Endothelial cell of umbilical vein (primary cell): ENCODE data around the gene SMIM10. TPM values are rescaled to one million over a fixed set of nuclear protein-coding genes. Genes with fewer than 3 reads are reported as not detected.

ENCODE experiments used
- BruUV-seq: library from RNA; stranded (reverse); fragments of 400-500 nt; replicated peaks from 2 replicates; lab custom pipeline; 2021; lab: Mats Ljungman, UMichigan
- CTCF ChIA-PET: fragments of 300-600, 350-600 bp; sonication (Branson Sonifier 250); formaldehyde crosslinking; loops from one replicate; lab custom pipeline; 2021; ENCODE audit warnings: antibody characterized with exemption, inconsistent platforms; lab: Charles Lee
- POLR2A ChIA-PET: fragments of 300-600, 350-600 bp; sonication (Branson Sonifier 250); formaldehyde crosslinking; loops from one replicate; lab custom pipeline; 2021; ENCODE audit warnings: antibody characterized with exemption, inconsistent platforms; lab: Charles Lee
- DNase-seq: peaks from one replicate; pipeline ENCODE4 v3.0.0-alpha.2; 2011; ENCODE audit warnings: low read depth, low spot score
- FAIRE-seq: peaks from 2 replicates; lab custom pipeline; 2011; peaks lifted over from hg19 to GRCh38; lab: Jason Lieb, UNC
- H2AFZ ChIP-seq: 2 replicates; pipeline ENCODE4 v1.6.0; 2012; ENCODE audit warnings: low read depth, low read length, control low read depth, inconsistent platforms
- H3K27ac ChIP-seq: 2 replicates; pipeline ENCODE4 v1.5.1; 2011; ENCODE audit warnings: low read depth, mild to moderate bottlenecking, control low read depth, low read length, moderate library complexity; ENCODE audit not compliant: insufficient read depth
- H3K27me3 ChIP-seq, 2 experiments: 2 replicates each; pipeline versions ENCODE4 v1.6.0 to v1.6.1; 2011; ENCODE audit warnings: low read length in 2 of 2, mixed read lengths in 1 of 2; ENCODE audit not compliant: control insufficient read depth in 2 of 2, insufficient read depth in 2 of 2
- H3K36me3 ChIP-seq, 2 experiments: 2 replicates in 1 of 2; 3 replicates in 1 of 2; pipeline ENCODE4 v1.5.1; 2011; ENCODE audit warnings: low read length in 2 of 2, mild to moderate bottlenecking in 1 of 2, moderate library complexity in 1 of 2; ENCODE audit not compliant: control insufficient read depth in 2 of 2, insufficient read depth in 2 of 2; ENCODE audit errors: extremely low read depth in 1 of 2
- H3K4me1 ChIP-seq: 3 replicates; pipeline ENCODE4 v1.5.1; 2011; ENCODE audit warnings: mild to moderate bottlenecking, low read length; ENCODE audit not compliant: control insufficient read depth, insufficient read depth; ENCODE audit errors: extremely low read depth
- H3K4me2 ChIP-seq: 2 replicates; pipeline ENCODE4 v1.6.1; 2011; ENCODE audit warnings: low read length, control low read depth, mixed read lengths; ENCODE audit not compliant: insufficient read depth
- H3K4me3 ChIP-seq, 3 experiments: fragments of 200-600 bp in 1 of 3; sonication (generic), shearing (Covaris generic) in 1 of 3; replicated peaks in 1 of 3; 2 replicates each; pipeline ENCODE4 v1.5.1; 2011 to 2016; ENCODE audit warnings: control low read depth in 3 of 3, low read length in 3 of 3, mild to moderate bottlenecking in 2 of 3, inconsistent platforms in 1 of 3, low read depth in 1 of 3, moderate library complexity in 1 of 3; ENCODE audit not compliant: insufficient read depth in 1 of 3
- H3K79me2 ChIP-seq: 2 replicates; pipeline ENCODE4 v1.6.0; 2012; ENCODE audit warnings: low read length, inconsistent platforms; ENCODE audit not compliant: control insufficient read depth, insufficient read depth
- H3K9ac ChIP-seq: replicated peaks from 2 replicates; pipeline ENCODE3; 2011; ENCODE audit warnings: low read length, control low read depth; ENCODE audit not compliant: insufficient read depth; ENCODE audit errors: extremely low read depth
- H3K9me1 ChIP-seq: replicated peaks from 3 replicates; pipeline ENCODE4 v1.6.0; 2011; ENCODE audit warnings: mild to moderate bottlenecking, low read length; ENCODE audit not compliant: control insufficient read depth, insufficient read depth; ENCODE audit errors: extremely low read depth
- H3K9me3 ChIP-seq: replicated peaks from 2 replicates; pipeline ENCODE4 v1.5.1; 2012; ENCODE audit warnings: low read length, inconsistent platforms; ENCODE audit not compliant: control insufficient read depth, insufficient read depth
- H4K20me1 ChIP-seq: replicated peaks from 2 replicates; pipeline ENCODE3; 2011; ENCODE audit warnings: mild to moderate bottlenecking, low read length; ENCODE audit not compliant: control insufficient read depth, insufficient read depth; ENCODE audit errors: extremely low read depth
- EZH2 ChIP-seq: IDR thresholded peaks from 2 replicates; pipeline ENCODE4 v1.6.1; 2012; ENCODE audit warnings: borderline replicate concordance, low read depth, mild to moderate bottlenecking, moderate library complexity, low read length, inconsistent platforms; ENCODE audit not compliant: severe bottlenecking
- FOS ChIP-seq: IDR thresholded peaks from 2 replicates; pipeline ENCODE4 v1.6.1; 2011; ENCODE audit warnings: mild to moderate bottlenecking, low read length, moderate library complexity, borderline replicate concordance; ENCODE audit not compliant: insufficient read depth
- GATA2 ChIP-seq: IDR thresholded peaks from 2 replicates; pipeline ENCODE4 v1.7.0; 2011; ENCODE audit warnings: low read depth, mild to moderate bottlenecking, moderate library complexity, mixed read lengths, low read length; ENCODE audit not compliant: insufficient read length, insufficient read depth
- JUN ChIP-seq: IDR thresholded peaks from 2 replicates; pipeline ENCODE4 v1.6.1; 2011; ENCODE audit warnings: borderline replicate concordance, low read depth; ENCODE audit not compliant: insufficient read length, insufficient read depth
- MYC ChIP-seq: IDR thresholded peaks from one replicate; pipeline ENCODE4 v1.6.1; 2011; ENCODE audit warnings: mild to moderate bottlenecking, low read depth, low read length
- POLR2A ChIP-seq: IDR thresholded peaks from 2 replicates; pipeline ENCODE4 v1.6.1; 2012; ENCODE audit warnings: low read depth, mild to moderate bottlenecking, control low read depth, low read length
- POLR2AphosphoS5 ChIP-seq: IDR thresholded peaks from 2 replicates; pipeline ENCODE4 v1.6.1; 2012; ENCODE audit warnings: low read depth, mild to moderate bottlenecking, control low read depth, low read length, moderate library complexity; ENCODE audit not compliant: insufficient read depth
- dilution Hi-C: fragments of 300-500 bp; cut with MboI; formaldehyde crosslinking; loops from one replicate; pipeline ENCODE4 v1.15.0; 2019; ENCODE audit warnings: low sequenced_read_pairs; ENCODE audit not compliant: extremely low pct_ligation_motif_present
- intact Hi-C: fragments of 100-400 bp; cut with micrococcal nuclease; formaldehyde crosslinking; loops from one replicate; pipeline ENCODE4 v1.10.0; 2022
- polyA plus RNA-seq, 4 experiments: library from polyadenylated mRNA; depleted of rRNA in 3 of 4; stranded (reverse) in 3 of 4; unstranded in 1 of 4; fragments of >200 nt; gene quantifications; 2 replicates each; pipeline versions ENCODE4 v1.2.1 to v1.2.3, GENCODE V29; 2011 to 2012; ENCODE audit warnings: missing spikeins in 1 of 4
- total RNA-seq: library from RNA; stranded (reverse); gene quantifications from 2 replicates; pipeline ENCODE4 v1.2.3, GENCODE V29; 2021
- TF ChIP-seq, protein P1 (sequence below): IDR thresholded peaks from 2 replicates; pipeline ENCODE4 v1.6.1; 2011; ENCODE audit not compliant: insufficient read depth, insufficient read length
- TF ChIP-seq, protein P2 (sequence below), 2 donors: IDR thresholded peaks; 1 replicate in 1 of 2; 2 replicates in 1 of 2; pipeline ENCODE4 v1.5.1; 2011; ENCODE audit warnings: low read length in 2 of 2, mild to moderate bottlenecking in 2 of 2, moderate library complexity in 2 of 2, control low read depth in 1 of 2, inconsistent platforms in 1 of 2, low read depth in 1 of 2; ENCODE audit not compliant: insufficient read depth in 1 of 2; ENCODE audit errors: extremely low read depth in 1 of 2

SMIM10 gene
- total and polyA plus RNA-seq, 2 donors (not counting 3 experiments of a cell fraction or from before 2014, with no cell fraction given): 2.0 to 2.7 TPM

DNA sequence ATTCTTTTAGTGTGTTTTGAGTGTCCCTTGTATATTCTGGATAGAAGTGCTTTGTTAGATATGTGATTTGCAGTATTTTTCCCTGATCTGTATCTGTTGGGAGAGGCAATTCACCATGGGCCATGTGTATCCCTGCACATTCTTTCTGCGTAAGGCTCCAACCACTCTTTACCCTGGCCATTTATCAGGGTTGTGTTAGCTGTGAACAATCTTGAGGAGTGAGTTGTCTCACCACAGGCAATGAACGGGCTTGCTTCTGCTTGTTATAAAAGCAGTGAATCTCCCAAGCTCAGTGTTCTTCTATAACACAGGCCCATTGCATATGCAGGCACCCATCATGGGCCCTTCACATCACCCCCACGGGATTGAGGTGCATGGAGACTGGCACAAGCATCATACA, 18.9 kb upstream of the SMIM10 start:
- FAIRE-seq (no peak), DNase-seq (no peak)
- Histone ChIP-seq H3K9me3 (no peaks in the 10 kb centered on the region), H3K27ac (no peak overlapping the region), H3K9ac (no peak overlapping the region), H3K9me1 (no peaks in the 10 kb centered on the region), H4K20me1 (no peaks in the 10 kb centered on the region), H3K4me3 (no peak overlapping the region), H3K36me3 (no peaks in the 10 kb centered on the region), H3K4me1 (no peaks in the 10 kb centered on the region), H3K27me3 (no peaks in the 10 kb centered on the region), H2AFZ (no peak overlapping the region), H3K4me2 (no peak overlapping the region), H3K79me2 (no peaks in the 10 kb centered on the region)
- ChIA-PET POLR2A (no interaction called here), CTCF (no interaction called here)
- intact Hi-C loops: no loop called here
- BruUV-seq: no TSS peak
- TF ChIP-seq JUN (no peak), POLR2A (no peak), POLR2AphosphoS5 (no peak), EZH2 (no peak), MYC (no peak), FOS (no peak), GATA2 (no peak)
- TF ChIP-seq, protein P1, sequence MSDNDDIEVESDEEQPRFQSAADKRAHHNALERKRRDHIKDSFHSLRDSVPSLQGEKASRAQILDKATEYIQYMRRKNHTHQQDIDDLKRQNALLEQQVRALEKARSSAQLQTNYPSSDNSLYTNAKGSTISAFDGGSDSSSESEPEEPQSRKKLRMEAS: no peak
- TF ChIP-seq, protein P2, sequence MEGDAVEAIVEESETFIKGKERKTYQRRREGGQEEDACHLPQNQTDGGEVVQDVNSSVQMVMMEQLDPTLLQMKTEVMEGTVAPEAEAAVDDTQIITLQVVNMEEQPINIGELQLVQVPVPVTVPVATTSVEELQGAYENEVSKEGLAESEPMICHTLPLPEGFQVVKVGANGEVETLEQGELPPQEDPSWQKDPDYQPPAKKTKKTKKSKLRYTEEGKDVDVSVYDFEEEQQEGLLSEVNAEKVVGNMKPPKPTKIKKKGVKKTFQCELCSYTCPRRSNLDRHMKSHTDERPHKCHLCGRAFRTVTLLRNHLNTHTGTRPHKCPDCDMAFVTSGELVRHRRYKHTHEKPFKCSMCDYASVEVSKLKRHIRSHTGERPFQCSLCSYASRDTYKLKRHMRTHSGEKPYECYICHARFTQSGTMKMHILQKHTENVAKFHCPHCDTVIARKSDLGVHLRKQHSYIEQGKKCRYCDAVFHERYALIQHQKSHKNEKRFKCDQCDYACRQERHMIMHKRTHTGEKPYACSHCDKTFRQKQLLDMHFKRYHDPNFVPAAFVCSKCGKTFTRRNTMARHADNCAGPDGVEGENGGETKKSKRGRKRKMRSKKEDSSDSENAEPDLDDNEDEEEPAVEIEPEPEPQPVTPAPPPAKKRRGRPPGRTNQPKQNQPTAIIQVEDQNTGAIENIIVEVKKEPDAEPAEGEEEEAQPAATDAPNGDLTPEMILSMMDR (IDR thresholded peaks at IDR 0.05; ENCODE audit: extremely low read depth in 1 of 2, insufficient read depth in 1 of 2, low read depth in 1 of 2, low read length in 2 of 2): no peak
- dilution Hi-C loops: no loop called here
